Activated gamma-delta T cell treated with Interleukin-2 at 50 U/mL for 16 hours (primary cell): ENCODE data around the gene SPECC1L.
"Not testable (repeated sequence)": the region's sequence is repeated elsewhere in the genome, so short reads cannot be mapped to it uniquely, and the experiment has no call there.

Source experiments
- DNase-seq: peaks from one replicate; pipeline ENCODE4 v3.0.0-alpha.2; 2020

SPECC1L gene

GRCh38 chr22:24289114-24289513, 18.5 kb downstream of the SPECC1L start:
- DNase-seq = no peak

- no peak for DNase-seq
These were observed 19.1 kb downstream of the SPECC1L start for GRCh38 chr22:24289741-24290163.

- DNase-seq = no peak
These were observed 19.8 kb downstream of the SPECC1L start for GRCh38 chr22:24290459-24290858.

GRCh38 chr22:24291515-24292201, 21.0 kb downstream of the SPECC1L start:
- no peak for DNase-seq

- DNase-seq = not testable (repeated sequence)
These were observed 21.7 kb downstream of the SPECC1L start for GRCh38 chr22:24292202-24292830.

- not testable (repeated sequence) for DNase-seq
These were observed 24.3 kb downstream of the SPECC1L start for GRCh38 chr22:24294913-24295312.

DNA sequence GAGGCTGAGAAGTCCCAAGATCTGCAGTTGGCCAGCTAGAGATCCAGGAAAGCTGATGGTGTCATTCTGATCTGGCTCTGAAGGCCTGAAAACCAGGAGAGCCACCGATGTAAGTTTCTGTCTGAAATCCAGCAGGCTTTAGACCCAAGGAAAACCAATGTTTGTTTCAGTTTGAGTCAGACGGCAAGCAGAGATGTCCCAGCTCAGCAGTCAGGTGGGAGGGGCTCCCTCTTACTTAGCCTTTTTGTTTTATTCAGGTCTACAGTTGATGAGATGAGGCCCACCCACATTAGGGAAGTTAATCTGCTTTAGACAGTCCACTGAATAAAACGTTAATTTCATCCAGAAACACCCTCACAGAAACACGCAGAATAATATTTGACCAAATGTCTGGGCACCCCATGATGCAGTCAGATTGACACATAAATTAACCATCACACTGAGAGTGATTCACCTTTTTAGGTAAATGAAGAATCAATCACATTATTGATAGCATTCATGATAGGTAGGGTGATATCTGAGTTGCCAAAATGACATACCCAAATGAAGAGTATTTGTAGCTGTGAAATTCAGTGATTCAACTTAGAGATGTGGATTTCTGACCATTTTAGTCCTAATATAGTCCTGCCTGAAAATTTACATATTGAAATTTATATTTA, 28.0 kb downstream of the SPECC1L start:
- not testable (repeated sequence) for DNase-seq

DNA sequence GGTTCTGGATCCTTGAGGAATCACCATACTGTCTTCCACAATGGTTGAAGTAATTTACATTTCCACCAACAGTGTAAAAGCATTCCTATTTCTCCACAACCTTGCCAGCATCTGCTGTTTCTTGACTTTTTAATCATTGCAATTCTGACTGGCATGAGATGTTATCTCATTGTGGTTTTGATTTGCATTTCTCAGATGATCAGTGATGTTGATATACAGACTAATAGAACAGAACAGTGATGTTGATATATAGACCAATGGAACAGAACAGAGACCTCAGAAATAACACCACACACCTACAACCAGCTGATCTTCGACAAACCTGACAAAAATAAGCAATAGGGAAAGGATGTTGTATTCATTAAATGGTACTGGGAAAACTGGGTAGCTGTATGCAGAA, 29.9 kb downstream of the SPECC1L start:
- DNase-seq = not testable (repeated sequence)

GRCh38 chr22:24302591-24302990, 32.0 kb downstream of the SPECC1L start:
- DNase-seq = no peak

GRCh38 chr22:24303007-24303406, 32.4 kb downstream of the SPECC1L start:
- no peak for DNase-seq

GRCh38 chr22:24304062-24304675, 33.5 kb downstream of the SPECC1L start:
- DNase-seq = no peak

DNA sequence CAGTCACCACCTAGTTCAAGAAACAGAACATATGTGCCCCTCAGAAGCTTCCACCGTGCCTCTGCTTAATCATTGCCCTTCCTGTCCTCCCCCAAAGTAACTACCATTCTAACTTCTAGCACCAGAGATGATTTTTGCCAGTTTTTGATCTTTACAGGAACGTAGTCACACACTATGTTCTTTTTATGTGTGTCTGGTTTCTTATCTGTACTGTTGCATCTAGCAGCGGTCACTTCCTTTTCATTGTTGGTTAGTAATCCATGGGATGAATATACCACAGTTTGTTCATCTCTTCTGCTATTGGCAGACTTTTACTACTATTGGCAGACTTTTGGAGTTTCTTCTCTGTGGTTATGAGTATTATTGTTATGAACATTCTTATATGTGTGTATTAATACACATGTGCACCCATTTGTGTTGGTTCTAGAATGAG, 34.6 kb downstream of the SPECC1L start:
- no peak for DNase-seq

- DNase-seq = no peak
These were observed 40.3 kb downstream of the SPECC1L start for GRCh38 chr22:24310969-24311368.

DNA sequence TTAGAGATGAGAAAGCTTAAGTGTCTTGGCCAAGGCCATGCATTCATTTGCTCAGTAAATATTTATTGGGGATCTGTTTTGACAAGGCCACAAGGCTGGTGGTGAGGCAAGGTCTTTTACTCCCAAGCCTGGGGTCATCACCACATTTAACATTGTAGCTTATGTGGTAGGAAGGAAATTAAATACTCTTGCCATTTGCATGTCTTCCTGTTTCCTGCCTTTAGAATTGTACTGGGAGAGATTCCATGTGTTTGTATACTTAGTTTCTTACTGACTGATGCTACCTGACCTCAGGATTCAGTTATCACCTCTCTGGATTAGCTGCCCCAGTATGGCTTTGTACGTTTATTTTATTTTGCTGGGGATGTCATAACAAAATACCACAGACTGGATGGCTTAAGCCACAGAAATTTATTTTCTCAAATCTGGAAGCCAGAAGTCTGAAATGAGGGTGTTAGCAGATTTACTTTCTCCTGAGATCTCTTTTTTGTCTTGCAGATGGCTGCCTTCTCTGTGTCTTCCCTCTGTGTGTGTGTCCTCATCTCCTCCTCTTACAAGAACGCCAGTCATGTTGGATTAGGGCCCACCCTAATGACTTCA, 44.8 kb downstream of the SPECC1L start:
- DNase-seq = no peak

DNA sequence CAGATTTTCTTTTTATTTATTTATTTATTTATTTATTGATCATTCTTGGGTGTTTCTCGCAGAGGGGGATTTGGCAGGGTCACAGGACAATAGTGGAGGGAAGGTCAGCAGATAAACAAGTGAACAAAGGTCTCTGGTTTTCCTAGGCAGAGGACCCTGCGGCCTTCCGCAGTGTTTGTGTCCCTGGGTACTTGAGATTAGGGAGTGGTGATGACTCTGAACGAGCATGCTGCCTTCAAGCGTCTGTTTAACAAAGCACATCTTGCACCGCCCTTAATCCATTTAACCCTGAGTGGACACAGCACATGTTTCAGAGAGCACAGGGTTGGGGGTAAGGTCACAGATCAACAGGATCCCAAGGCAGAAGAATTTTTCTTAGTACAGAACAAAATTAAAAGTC, 45.6 kb downstream of the SPECC1L start:
- not testable (repeated sequence) for DNase-seq

DNA sequence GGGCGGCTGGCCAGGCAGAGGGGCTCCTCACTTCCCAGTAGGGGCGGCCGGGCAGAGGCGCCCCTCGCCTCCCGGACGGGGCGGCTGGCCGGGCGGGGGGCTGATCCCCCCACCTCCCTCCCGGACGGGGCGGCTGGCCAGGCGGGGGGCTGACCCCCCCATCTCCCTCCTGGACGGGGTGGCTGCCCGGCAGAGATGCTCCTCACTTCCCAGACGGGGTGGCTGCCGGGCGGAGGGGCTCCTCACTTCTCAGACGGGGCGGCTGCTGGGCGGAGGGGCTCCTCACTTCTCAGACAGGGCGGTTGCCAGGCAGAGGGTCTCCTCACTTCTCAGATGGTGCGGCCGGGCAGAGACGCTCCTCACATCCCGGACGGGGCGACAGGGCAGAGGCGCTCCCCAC, 46.9 kb downstream of the SPECC1L start:
- not testable (repeated sequence) for DNase-seq

GRCh38 chr22:24319451-24319850, 48.8 kb downstream of the SPECC1L start:
- DNase-seq = no peak

DNA sequence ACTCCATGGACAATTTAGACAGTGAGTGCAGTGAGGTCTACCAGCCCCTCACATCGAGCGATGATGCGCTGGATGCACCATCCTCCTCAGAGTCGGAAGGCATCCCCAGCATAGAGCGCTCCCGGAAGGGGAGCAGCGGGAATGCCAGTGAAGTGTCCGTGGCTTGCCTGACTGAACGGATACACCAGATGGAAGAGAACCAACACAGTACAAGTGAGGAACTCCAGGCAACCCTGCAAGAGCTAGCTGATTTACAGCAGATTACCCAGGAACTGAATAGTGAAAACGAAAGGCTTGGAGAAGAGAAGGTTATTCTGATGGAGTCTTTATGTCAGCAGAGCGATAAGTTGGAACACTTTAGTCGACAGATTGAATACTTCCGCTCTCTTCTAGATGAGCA, 51.4 kb downstream of the SPECC1L start:
- no peak for DNase-seq

DNA sequence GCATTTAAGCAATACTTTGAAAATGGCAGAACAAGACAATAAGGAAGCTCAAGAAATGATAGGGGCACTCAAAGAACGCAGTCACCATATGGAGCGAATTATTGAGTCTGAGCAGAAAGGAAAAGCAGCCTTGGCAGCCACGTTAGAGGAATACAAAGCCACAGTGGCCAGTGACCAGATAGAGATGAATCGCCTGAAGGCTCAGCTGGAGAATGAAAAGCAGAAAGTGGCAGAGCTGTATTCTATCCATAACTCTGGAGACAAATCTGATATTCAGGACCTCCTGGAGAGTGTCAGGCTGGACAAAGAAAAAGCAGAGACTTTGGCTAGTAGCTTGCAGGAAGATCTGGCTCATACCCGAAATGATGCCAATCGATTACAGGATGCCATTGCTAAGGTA, 51.9 kb downstream of the SPECC1L start:
- no peak for DNase-seq

DNA sequence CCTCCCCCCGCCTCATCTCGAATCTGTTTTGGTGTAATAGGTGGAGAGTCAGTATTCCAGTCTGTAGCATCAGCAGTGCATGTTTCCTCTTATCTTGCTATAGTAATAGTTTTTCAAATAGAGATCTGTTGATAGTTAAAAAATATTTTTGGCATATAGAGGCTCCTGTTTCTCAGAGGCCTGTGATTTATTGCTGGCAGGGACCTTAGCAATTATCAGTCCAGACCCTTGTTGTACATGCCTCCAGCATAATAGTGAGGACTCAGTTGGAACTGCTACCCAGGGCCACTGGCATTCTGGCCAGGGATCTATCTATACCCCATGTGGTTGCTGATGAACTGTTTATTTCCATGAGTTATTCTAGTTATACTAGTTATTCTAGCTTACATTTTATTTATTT, 52.6 kb downstream of the SPECC1L start:
- no peak for DNase-seq

DNA sequence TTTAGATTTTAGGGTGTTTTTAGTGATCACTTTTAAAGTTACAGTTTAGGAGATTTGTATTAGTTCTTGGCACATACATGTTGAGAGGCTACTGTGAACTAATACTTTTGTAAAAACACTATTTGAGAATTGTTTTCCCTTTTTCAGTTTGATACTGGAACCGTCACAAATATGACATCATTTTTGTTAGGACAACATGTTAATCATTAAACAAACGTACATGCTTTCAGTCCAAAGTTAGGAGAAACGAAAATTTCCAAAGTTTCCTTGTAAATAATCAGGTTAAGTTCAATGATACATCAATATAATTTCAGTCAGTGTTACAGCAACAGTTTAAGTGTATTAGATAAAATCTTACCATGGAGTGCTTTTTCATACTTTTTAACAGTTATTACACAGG, 53.1 kb downstream of the SPECC1L start:
- DNase-seq = no peak

DNA sequence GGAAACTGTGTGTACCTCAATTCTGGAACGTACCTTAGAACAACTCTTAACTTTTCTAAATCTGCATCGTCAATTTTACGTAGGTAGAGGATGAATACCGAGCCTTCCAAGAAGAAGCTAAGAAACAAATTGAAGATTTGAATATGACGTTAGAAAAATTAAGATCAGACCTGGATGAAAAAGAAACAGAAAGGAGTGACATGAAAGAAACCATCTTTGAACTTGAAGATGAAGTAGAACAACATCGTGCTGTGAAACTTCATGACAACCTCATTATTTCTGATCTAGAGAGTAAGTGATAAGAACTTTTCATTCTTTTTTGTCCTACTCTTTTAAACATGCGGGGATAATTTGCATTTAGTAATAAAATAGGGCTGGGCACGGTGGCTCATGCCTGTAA, 53.5 kb downstream of the SPECC1L start:
- DNase-seq = no peak

DNA sequence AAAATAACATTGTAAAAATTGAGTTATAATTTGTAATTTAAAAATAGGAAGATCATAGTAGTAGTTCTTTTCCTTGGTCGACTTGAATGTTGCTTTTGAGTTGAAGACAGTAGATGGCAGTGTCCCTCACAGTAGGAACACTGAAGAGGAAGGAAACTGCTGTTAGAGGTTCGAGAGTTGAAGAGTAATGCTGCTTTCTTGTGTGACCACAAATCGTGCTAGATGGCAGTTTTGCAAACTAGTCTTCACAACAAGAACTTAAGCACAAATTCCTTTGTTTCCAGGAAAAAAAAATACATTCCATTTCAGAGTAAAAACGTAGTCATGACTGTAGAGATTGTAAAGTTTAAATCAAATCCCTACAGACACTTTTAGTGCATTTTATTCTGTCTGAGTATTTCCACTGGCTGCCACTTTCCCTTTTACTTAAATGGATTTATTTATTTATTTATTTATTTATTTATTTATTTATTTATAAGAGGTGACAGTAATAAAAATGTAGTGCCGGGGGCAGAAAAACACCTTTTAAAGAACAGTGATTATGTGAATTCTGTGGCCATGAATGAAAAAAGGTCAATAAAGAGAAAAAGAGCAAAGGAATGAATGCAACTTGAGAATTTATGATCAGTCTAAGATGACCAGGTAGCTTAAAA, 54.6 kb downstream of the SPECC1L start:
- DNase-seq = no peak
